A549 (cell line): ENCODE results near the gene C1orf174. TPM values are rescaled to one million over a fixed set of nuclear protein-coding genes. Genes with fewer than 3 reads are reported as not detected.

Source experiments
- ATAC-seq, 2 experiments: fragments of 200-7000 bp in 1 of 2; fragments of >200 bp in 1 of 2; cut with Nextera tagmentation in 1 of 2; cut with Tn5 transposase in 1 of 2; 3 replicates each; pipeline versions ENCODE4 v1.8.0 to v1.9.1; 2018 to 2020; ENCODE audit warnings: mild to moderate bottlenecking in 1 of 2, moderate library complexity in 1 of 2
- CTCF ChIA-PET: fragments of 300-600 bp; sonication (Branson Sonifier 250); formaldehyde crosslinking; extraction: SDS; loops from one replicate; lab custom pipeline; 2021; ENCODE audit warnings: antibody characterized with exemption, inconsistent platforms; lab: Yijun Ruan, JAX
- POLR2A ChIA-PET: fragments of 350-600 bp; formaldehyde crosslinking; extraction: SDS; loops from one replicate; lab custom pipeline; 2021; ENCODE audit warnings: antibody characterized with exemption, inconsistent platforms; lab: Yijun Ruan, JAX
- DNase-seq, 2 experiments: peaks; one replicate each; pipeline versions ENCODE4 v3.0.0 to v3.0.0-alpha.2; 2011 to 2016; ENCODE audit warnings: low read depth in 1 of 2, low spot score in 1 of 2
- FAIRE-seq: peaks from 2 replicates; lab custom pipeline; 2011; peaks lifted over from hg19 to GRCh38; lab: Jason Lieb, UNC
- H3K27ac ChIP-seq, 2 experiments: fragments of >200 bp; sonication (Bioruptor Twin); formaldehyde crosslinking; 3 replicates each; pipeline ENCODE4 v1.5.1; 2016 to 2017
- H3K4me1 ChIP-seq: fragments of >200 bp; sonication (Bioruptor Twin); formaldehyde crosslinking; 3 replicates; pipeline ENCODE4 v1.6.1; 2016
- H3K4me2 ChIP-seq: fragments of >200 bp; sonication (Bioruptor Twin); formaldehyde crosslinking; 3 replicates; pipeline ENCODE4 v1.6.1; 2016
- H3K4me3 ChIP-seq: fragments of >200 bp; sonication (Bioruptor Twin); formaldehyde crosslinking; 3 replicates; pipeline ENCODE4 v1.5.1; 2016
- H3K9me3 ChIP-seq: fragments of >200 bp; sonication (Bioruptor Twin); formaldehyde crosslinking; 3 replicates; pipeline ENCODE4 v1.6.1; 2016
- CBX2 ChIP-seq: fragments of 200-600 bp; sonication (generic); IDR thresholded peaks from 2 replicates; pipeline ENCODE4 v1.6.1; 2016; ENCODE audit warnings: low read depth, mild to moderate bottlenecking, borderline replicate concordance
- CBX8 ChIP-seq: fragments of 200-600 bp; sonication (generic); IDR thresholded peaks from 2 replicates; pipeline ENCODE4 v1.6.1; 2016
- CHD4 ChIP-seq: fragments of 200-600 bp; sonication (generic); IDR thresholded peaks from 2 replicates; pipeline ENCODE4 v1.6.1; 2016; ENCODE audit warnings: antibody characterized with exemption, mild to moderate bottlenecking, borderline replicate concordance
- EHF ChIP-seq: fragments of 250-450 bp; sonication (Bioruptor Pico); IDR thresholded peaks from 2 replicates; pipeline ENCODE4 v1.5.0; 2020; ENCODE audit warnings: mild to moderate bottlenecking
- EHMT2 ChIP-seq: fragments of 200-600 bp; sonication (generic); IDR thresholded peaks from 2 replicates; pipeline ENCODE4 v1.6.1; 2016; ENCODE audit warnings: antibody characterized with exemption, low read depth, mild to moderate bottlenecking, moderate library complexity
- ESRRA ChIP-seq: fragments of 150-350 bp; IDR thresholded peaks from 2 replicates; pipeline ENCODE4 v1.6.1; 2014; ENCODE audit warnings: mild to moderate bottlenecking, low read length, borderline replicate concordance
- FOSB ChIP-seq: fragments of 250-450 bp; sonication (Bioruptor Pico); IDR thresholded peaks from 2 replicates; pipeline ENCODE4 v1.5.0; 2020; ENCODE audit warnings: mild to moderate bottlenecking, moderate library complexity
- FOSL2 ChIP-seq, 2 experiments: fragments of 450-650 bp in 1 of 2; fragments of >200 bp in 1 of 2; sonication (Bioruptor Twin) in 1 of 2; formaldehyde crosslinking; IDR thresholded peaks; 2 replicates each; pipeline versions ENCODE4 v1.5.0 to v1.6.1; 2016 to 2020; ENCODE audit warnings: mild to moderate bottlenecking in 1 of 2, moderate library complexity in 1 of 2
- GATA3 ChIP-seq: IDR thresholded peaks from 2 replicates; pipeline ENCODE4 v1.6.1; 2012; ENCODE audit warnings: borderline replicate concordance
- HEYL ChIP-seq: fragments of 250-450 bp; sonication (Bioruptor Pico); IDR thresholded peaks from 2 replicates; pipeline ENCODE4 v1.8.0; 2021; ENCODE audit warnings: mild to moderate bottlenecking, moderate library complexity
- HOXA7 ChIP-seq: fragments of 250-450 bp; sonication (Bioruptor Pico); IDR thresholded peaks from 2 replicates; pipeline ENCODE4 v1.5.0; 2020; ENCODE audit warnings: mild to moderate bottlenecking, moderate library complexity
- HOXB13 ChIP-seq: fragments of 250-450 bp; sonication (Bioruptor Pico); IDR thresholded peaks from 2 replicates; pipeline ENCODE4 v1.5.0; 2020; ENCODE audit warnings: low read depth, mild to moderate bottlenecking, moderate library complexity
- JUNB ChIP-seq: fragments of >200 bp; sonication (Bioruptor Twin); formaldehyde crosslinking; IDR thresholded peaks from 2 replicates; pipeline ENCODE4 v1.6.1; 2016
- MAZ ChIP-seq: fragments of 150-350 bp; IDR thresholded peaks from 2 replicates; pipeline ENCODE4 v1.6.1; 2014; ENCODE audit warnings: antibody characterized with exemption, low read depth, low read length, borderline replicate concordance
- MYC ChIP-seq: IDR thresholded peaks from 2 replicates; pipeline ENCODE4 v1.6.1; 2012; ENCODE audit warnings: mild to moderate bottlenecking, inconsistent platforms, low read length, improper control_type of control experiment, borderline replicate concordance
- NFE2L2 ChIP-seq: fragments of 150-350 bp; conservative IDR thresholded peaks from 2 replicates; pipeline ENCODE4 v1.6.1; 2014; ENCODE audit warnings: low read length
- NR3C1 ChIP-seq: fragments of >200 bp; sonication (Bioruptor Twin); formaldehyde crosslinking; IDR thresholded peaks from 3 replicates; pipeline ENCODE4 v1.6.1; 2017
- PHF8 ChIP-seq: fragments of 200-600 bp; sonication (generic); IDR thresholded peaks from 2 replicates; pipeline ENCODE4 v1.6.1; 2016; ENCODE audit warnings: low read depth, mild to moderate bottlenecking, antibody characterized with exemption, moderate library complexity, borderline replicate concordance
- POLR2A ChIP-seq: IDR thresholded peaks from 2 replicates; pipeline ENCODE4 v1.6.1; 2012; ENCODE audit warnings: mild to moderate bottlenecking, low read length
- RCOR1 ChIP-seq: fragments of 150-350 bp; IDR thresholded peaks from 2 replicates; pipeline ENCODE4 v1.6.1; 2014; ENCODE audit warnings: antibody characterized with exemption, low read length, low read depth
- REST ChIP-seq: fragments of 200-600 bp; sonication (generic); IDR thresholded peaks from 2 replicates; pipeline ENCODE4 v1.6.1; 2016; ENCODE audit warnings: antibody characterized with exemption, mild to moderate bottlenecking, moderate library complexity
- SREBF2 ChIP-seq: fragments of 450-650 bp; IDR thresholded peaks from 2 replicates; pipeline ENCODE4 v1.6.1; 2014; ENCODE audit warnings: mild to moderate bottlenecking, moderate library complexity
- ZC3H11A ChIP-seq: fragments of 450-650 bp; IDR thresholded peaks from 2 replicates; pipeline ENCODE4 v1.6.1; 2014; ENCODE audit warnings: antibody characterized with exemption, mild to moderate bottlenecking
- ZNF302 ChIP-seq: fragments of 250-450 bp; sonication (Bioruptor Pico); IDR thresholded peaks from 2 replicates; pipeline ENCODE4 v1.9.0; 2021; ENCODE audit warnings: inconsistent platforms, mild to moderate bottlenecking, moderate library complexity
- ZSCAN20 ChIP-seq: fragments of 250-450 bp; sonication (Bioruptor Pico); IDR thresholded peaks from 2 replicates; pipeline ENCODE4 v1.8.0; 2022; ENCODE audit warnings: mild to moderate bottlenecking, moderate library complexity
- WGBS: methylation state at CpG from one replicate; pipeline ENCODE4 v1.1.6; 2017; ENCODE audit errors: missing lambda C conversion rate; 5-methylcytosine and 5-hydroxymethylcytosine counted together
- polyA plus RNA-seq, 4 experiments: library from polyadenylated mRNA; depleted of rRNA in 3 of 4; stranded (reverse); fragments of >200 nt; fragmentation: RNase III in 1 of 4; extraction: RNeasy Plus Mini Kit Qiagen cat#74134 plus additional on column Dnase treatment in 1 of 4; gene quantifications; 2 replicates in 3 of 4; 3 replicates in 1 of 4; pipeline ENCODE4 v1.2.3, GENCODE V29; 2011 to 2017
- TF ChIP-seq, protein P1 (sequence below): fragments of >200 bp; sonication (Bioruptor Twin); formaldehyde crosslinking; IDR thresholded peaks from 2 replicates; pipeline ENCODE4 v1.6.1; 2016
- TF ChIP-seq, protein P2 (sequence below): fragments of 450-650 bp; IDR thresholded peaks from 2 replicates; pipeline ENCODE4 v1.6.1; 2014; ENCODE audit warnings: antibody characterized with exemption
- TF ChIP-seq, protein P3 (sequence below): fragments of >200 bp; sonication (Bioruptor Twin); formaldehyde crosslinking; IDR thresholded peaks from 3 replicates; pipeline ENCODE4 v1.6.1; 2016

Gene C1orf174
- polyA plus RNA-seq, 2 of the 4 experiments (the other 2 are of a cell fraction): 23.9 to 29.7 TPM

DNA sequence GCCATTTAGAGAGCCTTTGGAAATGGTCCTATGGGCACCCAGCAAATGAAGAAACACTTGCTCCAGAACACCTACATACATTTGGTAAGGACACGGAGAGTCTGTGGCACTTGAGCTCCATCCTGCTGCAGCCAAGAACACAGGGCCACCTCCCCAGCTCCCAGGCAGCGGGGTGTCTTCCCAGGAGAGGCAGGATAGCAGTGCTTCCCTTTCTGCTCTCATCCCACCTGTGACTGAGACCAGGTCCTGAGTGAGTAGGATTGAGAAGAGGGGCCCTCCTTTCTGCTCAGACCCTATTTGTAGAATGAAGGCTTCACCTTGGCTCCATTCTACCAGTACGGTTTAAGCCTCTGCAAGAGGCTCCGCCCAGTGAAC is 4.1 kb downstream of the C1orf174 start (continued):
- TF ChIP-seq REST: no peak

- FAIRE-seq (no peak), ATAC-seq (no peak), DNase-seq (no peak)
- Histone ChIP-seq H3K4me2 (no peak overlapping the region), H3K4me1 (0 out of 3 replicates have a peak, but pooled peaks cover 3% of the 10 kb centered on the region), H3K4me3 (no peak overlapping the region), H3K9me3 (no peaks in the 10 kb centered on the region), H3K27ac (no peak overlapping the region)
- TF ChIP-seq NFE2L2: no peak
- no peak for TF ChIP-seq HEYL
- no peak for TF ChIP-seq CBX2
- TF ChIP-seq GATA3: no peak
- no peak for TF ChIP-seq ESRRA
- TF ChIP-seq POLR2A: no peak
- TF ChIP-seq MYC: no peak
- no peak for TF ChIP-seq JUNB
- TF ChIP-seq, protein P1, sequence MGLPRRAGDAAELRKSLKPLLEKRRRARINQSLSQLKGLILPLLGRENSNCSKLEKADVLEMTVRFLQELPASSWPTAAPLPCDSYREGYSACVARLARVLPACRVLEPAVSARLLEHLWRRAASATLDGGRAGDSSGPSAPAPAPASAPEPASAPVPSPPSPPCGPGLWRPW: no peak
- no peak for TF ChIP-seq RCOR1
- TF ChIP-seq, protein P2, sequence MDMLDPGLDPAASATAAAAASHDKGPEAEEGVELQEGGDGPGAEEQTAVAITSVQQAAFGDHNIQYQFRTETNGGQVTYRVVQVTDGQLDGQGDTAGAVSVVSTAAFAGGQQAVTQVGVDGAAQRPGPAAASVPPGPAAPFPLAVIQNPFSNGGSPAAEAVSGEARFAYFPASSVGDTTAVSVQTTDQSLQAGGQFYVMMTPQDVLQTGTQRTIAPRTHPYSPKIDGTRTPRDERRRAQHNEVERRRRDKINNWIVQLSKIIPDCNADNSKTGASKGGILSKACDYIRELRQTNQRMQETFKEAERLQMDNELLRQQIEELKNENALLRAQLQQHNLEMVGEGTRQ: no peak
- no peak for TF ChIP-seq EHF (CRISPR knock-in tag)
- ChIA-PET CTCF (no interaction called here), POLR2A (no interaction called here)
- 96% methylated on average over 13 of the region's 13 CpGs for WGBS
These were observed 4.7 kb downstream of the C1orf174 start for GRCh38 chr1:3895279-3895950.

- ChIA-PET CTCF (no interaction called here), POLR2A (no interaction called here)
- Histone ChIP-seq H3K9me3 (no peaks in the 10 kb centered on the region), H3K4me3 (no peak overlapping the region), H3K4me1 (0 out of 3 replicates have a peak, but pooled peaks cover 3% of the 10 kb centered on the region), H3K27ac (no peak overlapping the region), H3K4me2 (no peak overlapping the region)
- DNase-seq: no peak
- TF ChIP-seq MYC: no peak
- no peak for TF ChIP-seq ZSCAN20 (CRISPR knock-in tag)
- TF ChIP-seq FOSB (CRISPR knock-in tag): no peak
- no peak for TF ChIP-seq FOSL2 (IDR thresholded peaks at IDR 0.05)
- no peak for TF ChIP-seq FOSL2 (CRISPR knock-in tag; IDR thresholded peaks at IDR 0.05)
- no peak for TF ChIP-seq RCOR1
- no peak for TF ChIP-seq HOXB13
- TF ChIP-seq ZC3H11A: no peak
- TF ChIP-seq, protein P2: no peak
- no peak for TF ChIP-seq SREBF2
- no peak for TF ChIP-seq EHMT2
- TF ChIP-seq, protein P3, sequence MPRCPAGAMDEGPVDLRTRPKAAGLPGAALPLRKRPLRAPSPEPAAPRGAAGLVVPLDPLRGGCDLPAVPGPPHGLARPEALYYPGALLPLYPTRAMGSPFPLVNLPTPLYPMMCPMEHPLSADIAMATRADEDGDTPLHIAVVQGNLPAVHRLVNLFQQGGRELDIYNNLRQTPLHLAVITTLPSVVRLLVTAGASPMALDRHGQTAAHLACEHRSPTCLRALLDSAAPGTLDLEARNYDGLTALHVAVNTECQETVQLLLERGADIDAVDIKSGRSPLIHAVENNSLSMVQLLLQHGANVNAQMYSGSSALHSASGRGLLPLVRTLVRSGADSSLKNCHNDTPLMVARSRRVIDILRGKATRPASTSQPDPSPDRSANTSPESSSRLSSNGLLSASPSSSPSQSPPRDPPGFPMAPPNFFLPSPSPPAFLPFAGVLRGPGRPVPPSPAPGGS: no peak
- TF ChIP-seq NFE2L2: no peak
- TF ChIP-seq CBX2: no peak
- TF ChIP-seq PHF8: no peak
- TF ChIP-seq MAZ: no peak
- no peak for TF ChIP-seq NR3C1
- TF ChIP-seq ZNF302 (CRISPR knock-in tag): no peak
- TF ChIP-seq CBX8: no peak
- TF ChIP-seq HOXA7 (CRISPR knock-in tag): no peak
- no peak for TF ChIP-seq CHD4
- FAIRE-seq: no peak
- 97% methylated on average over 11 of the region's 17 CpGs for WGBS
- ATAC-seq: no peak
These were observed 5.3 kb downstream of the C1orf174 start for GRCh38 chr1:3894626-3895278.
